ENCODE data around the gene ENDOV. TPM values are rescaled to one million over a fixed set of nuclear protein-coding genes. Genes with fewer than 3 reads are reported as not detected.

ENDOV gene
- 17.6 TPM in 2 replicates for total RNA-seq

DNA sequence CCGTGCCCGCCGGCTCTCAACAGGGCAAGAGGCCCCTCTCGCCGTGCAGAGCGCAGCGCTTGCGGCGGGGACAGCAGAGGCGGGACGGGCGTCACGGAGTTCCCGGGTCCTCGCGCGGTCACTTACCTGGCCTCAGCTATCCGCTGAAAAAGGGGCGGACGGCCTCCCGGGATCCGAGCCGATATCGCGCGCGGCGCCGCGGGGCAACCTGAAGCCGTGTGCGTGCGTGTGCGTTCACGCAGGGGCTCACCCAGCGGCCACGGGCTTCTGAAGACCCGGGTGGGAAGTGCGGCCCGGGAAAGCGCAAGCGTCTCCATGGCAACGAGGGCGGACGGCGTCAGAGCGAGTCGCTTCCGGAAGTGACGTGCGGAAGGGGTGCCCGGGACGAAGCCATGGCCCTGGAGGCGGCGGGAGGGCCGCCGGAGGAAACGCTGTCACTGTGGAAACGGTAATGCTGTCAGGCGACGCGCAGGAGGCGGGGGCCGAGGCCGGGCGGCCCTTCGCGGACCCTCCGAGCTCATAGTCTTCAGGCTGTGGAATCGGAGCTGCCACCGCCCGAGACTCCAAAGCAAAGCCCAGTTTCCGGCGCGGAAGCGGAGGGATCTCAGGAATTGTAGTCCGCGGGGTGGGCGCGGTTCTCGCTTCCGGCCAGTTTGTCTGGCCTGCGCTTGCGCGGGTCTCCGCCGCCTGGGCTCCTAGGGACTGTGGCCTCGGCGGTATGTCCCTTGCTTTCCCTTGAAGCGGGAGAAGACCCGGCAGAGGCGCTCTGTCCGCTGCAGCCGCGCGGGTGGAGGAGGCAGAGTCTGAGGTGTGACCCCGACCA, at the start of gene ENDOV:
Gene ENDOV (plus strand): TSS at position 365 of the 823 bp plus-strand sequence. CDS start 28 bp downstream, at position 393.
- intact Hi-C loops (cut with micrococcal nuclease), result loop anchor here (1.0 kb wide), 2 partner anchors 40 to 268 kb away; partner anchors contain the start of gene EIF4A3

DNA sequence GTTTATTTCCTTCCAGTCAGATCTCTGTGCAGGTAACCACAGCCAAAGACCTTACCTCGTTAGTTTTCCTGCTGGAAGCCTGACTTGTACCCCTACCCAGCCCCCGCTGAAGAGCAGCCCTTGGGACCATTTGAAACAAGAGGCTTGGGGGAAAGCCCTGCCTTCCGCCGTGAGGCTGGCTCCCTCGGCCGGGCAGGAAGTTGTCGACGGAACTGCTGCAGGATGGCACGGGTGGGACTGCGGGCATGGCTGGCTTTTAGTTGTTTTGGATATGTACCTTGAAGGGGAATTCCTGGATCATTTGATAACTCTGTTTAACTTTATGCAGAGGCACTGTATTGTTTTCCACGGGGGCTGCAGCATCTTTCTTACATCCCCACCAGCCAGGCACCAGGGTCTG, 49.0 kb upstream of the ENDOV start:
- intact Hi-C loops (cut with micrococcal nuclease), result no loop called here

DNA sequence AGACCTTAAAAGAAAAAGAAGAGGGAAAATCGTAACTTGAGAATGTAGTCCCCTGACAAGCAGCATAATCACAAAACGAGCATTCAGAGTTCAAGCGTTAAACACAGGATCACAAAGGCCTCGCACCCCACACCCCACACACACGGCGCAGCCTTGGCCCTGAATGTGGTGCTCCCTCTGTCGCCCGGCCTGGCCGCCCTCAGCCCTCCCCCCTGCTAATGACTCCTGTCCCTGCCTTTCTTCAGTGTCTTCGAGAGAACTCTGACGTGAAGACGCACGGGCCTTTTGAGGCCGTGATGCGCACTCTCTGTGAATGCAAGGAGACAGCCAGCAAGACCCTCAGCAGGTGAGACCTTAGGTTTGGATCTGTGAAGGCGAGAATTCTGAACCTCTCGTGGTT, 47.5 kb upstream of the ENDOV start:
- intact Hi-C loops (cut with micrococcal nuclease), result no loop called here

DNA sequence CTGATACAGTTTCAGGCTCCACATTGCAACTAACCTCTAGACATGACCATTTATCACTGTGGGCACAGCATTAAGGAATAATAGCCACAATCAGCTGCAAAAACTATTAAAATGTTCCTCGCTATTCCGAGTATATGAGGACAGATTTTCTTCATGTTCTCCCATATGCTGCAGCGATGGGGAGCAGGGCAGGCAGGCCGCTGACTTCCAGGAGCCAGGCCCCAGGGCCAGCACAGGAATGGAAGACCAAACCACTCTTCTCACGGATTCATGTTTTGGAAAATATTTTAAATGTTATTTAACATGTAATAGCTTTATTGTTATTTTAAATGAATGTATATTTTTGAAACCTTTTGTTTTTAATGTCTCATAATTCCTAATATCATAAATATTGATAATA, 43.8 kb upstream of the ENDOV start:
- intact Hi-C loops (cut with micrococcal nuclease), result loop anchor here (10.0 kb wide), 1 partner anchor 66 kb away; no protein-coding TSS in a partner anchor

DNA sequence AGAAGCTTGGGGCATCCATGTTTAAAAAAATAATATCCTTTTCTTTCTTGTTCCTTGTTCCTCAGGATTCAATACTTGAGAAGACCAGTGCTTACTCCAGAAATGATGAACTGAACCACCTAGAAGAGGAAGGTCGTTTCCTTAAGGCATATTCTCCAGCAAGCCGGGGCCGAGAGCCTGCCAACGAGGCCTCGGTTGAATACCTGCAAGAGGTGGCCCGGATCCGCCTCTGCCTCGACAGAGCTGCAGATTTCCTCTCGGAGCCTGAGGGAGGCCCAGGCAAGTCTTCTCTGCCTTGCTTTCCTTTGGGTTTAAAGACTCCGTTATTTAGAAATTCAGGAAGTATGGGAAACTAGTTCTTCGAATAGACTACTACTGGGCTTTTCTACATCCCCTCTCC, 42.5 kb upstream of the ENDOV start:
- intact Hi-C loops (cut with micrococcal nuclease), result loop anchor here (10.0 kb wide), 1 partner anchor 68 kb away; no protein-coding TSS in a partner anchor

DNA sequence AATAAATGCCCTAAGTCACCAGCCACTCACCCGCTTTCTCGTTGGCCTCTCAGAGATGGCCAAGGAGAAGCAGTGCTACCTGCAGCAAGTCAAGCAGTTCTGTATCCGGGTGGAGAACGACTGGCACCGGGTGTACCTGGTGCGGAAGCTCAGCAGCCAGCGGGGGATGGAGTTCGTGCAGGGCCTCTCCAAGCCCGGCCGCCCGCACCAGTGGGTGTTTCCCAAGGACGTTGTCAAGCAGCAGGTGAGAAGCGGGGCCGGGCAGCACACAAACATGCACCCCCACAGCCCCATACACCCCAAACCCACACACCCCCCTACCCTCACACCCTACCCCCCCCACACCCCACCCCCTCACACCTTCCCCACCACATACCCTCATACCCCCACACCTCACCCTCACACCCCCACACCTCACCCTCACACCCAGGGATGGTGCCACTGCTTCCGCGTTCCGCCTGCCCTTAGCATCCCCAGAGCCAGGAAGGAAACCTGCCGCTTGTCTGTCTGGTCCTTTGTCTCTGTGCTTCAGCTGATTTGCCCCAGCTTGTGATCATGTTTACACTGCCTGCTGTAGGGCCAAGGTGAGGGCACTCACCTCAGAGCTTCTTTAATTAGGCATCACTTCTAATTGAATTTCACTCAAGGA, 41.9 kb upstream of the ENDOV start:
- intact Hi-C loops (cut with micrococcal nuclease), result loop anchor here (10.0 kb wide), 1 partner anchor 68 kb away; no protein-coding TSS in a partner anchor

DNA sequence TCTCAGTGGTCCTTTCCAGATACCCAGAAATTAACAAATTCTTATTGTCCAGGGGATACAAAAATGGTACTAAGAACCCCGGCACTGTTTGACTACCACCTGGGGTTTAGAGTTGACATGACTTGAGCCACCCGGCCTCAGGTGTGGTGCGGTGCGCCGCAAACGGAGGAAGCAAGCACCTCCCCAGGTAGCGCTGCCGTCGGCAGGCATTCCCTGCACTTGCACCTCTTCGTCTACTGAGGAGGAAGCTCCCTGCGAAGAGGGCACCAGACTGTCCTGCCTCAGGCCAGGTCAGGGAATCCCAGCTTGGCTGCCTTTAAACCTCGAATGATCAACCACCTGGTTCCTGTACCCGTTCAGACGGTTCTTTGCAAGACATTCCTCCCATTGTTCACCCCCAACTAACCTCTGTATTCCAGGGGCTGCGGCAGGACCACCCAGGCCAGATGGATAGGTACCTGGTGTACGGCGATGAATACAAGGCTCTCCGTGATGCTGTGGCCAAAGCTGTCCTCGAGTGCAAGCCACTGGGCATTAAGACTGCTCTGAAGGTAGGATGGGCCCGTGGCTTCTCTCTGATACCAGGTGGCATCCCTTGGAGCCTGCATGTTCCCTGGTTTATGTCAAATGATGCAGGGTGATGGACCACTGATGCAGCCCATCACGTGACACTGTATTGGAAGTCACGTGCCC, 40.8 kb upstream of the ENDOV start:
- intact Hi-C loops (cut with micrococcal nuclease), result loop anchor here (10.0 kb wide), 1 partner anchor 69 kb away; no protein-coding TSS in a partner anchor

DNA sequence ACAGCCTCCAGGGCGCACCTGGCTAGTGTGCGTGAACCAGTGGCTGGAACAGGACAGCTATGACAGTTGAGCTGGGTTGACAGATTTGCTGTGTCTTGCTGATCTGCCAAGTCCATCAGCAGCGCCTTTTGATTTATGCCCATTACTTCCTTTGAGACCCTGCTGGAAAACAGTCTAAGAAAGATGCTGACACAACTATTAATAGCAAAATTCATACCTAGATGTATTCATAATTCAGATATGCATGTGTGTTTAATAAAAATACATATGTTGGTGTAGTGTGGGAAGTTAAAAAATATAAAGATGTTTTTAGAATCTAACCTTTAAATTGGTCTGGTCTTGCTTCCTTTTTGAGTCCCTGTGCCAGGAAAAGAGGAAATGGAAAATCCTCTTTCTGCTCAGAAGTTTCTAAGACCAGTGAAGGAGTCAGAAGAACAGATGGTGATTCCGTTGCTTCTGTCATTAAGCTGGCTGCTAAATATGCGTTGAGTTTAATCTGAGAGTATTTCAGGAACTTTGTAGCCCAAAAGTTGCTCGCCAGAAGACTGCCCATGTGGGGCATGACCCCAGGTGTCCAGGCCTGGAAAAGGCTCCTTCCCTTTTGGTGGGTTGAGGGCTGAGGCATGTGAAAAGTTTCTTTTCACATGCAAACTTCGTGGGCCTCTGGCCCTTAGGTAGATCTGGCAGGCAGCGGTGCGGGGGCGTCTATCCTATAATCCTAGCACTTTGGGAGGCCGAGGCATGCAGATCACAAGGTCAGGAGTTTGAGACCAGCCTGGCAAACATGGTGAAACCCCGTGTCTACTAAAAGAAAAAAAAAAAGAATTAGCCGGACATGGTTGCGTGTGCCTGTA, 40.0 kb upstream of the ENDOV start:
- intact Hi-C loops (cut with micrococcal nuclease), result loop anchor here (10.0 kb wide), 1 partner anchor 70 kb away; no protein-coding TSS in a partner anchor

DNA sequence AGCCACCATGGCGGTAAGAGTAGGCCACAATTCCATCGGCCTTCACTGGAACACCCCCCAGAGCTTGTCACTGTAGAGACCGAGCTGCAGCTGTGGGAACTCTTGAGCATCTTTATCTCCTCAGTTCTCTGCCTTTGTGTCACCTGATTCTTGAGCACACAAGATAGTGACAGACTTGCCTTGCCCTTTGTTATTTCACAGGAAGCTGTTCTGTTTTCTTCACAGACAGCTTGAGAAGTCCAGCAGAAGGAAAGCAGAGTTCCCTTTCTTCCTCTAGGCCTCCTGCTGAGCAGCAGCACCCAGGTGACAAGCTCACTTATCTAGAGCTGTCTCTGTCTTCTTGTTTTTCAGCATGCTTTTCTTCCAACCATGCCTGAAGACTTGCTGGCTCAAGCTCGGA, 38.4 kb upstream of the ENDOV start:
- intact Hi-C loops (cut with micrococcal nuclease), result loop anchor here (10.0 kb wide), 1 partner anchor 72 kb away; no protein-coding TSS in a partner anchor

DNA sequence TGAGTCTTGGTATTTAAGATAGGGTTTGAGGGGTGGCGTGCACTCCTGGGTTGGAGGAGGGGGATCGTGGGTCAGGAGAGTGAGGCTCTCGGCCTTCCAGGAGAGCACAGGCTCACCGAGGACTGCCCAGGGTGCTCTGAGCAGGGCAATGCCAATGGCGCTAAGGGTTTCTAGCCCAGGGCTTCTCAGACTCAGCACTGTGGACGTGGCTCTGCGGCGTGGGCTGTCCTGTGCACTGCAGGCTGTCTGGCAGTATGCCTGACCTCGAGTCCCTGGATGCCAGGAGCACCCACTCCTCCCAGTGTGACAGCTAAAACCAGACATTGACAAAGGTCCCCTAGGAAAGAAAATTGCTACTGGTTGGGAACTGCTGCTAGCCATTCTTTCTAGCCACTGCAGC, 37.2 kb upstream of the ENDOV start:
- intact Hi-C loops (cut with micrococcal nuclease), result loop anchor here (10.0 kb wide), 1 partner anchor 73 kb away; no protein-coding TSS in a partner anchor

DNA sequence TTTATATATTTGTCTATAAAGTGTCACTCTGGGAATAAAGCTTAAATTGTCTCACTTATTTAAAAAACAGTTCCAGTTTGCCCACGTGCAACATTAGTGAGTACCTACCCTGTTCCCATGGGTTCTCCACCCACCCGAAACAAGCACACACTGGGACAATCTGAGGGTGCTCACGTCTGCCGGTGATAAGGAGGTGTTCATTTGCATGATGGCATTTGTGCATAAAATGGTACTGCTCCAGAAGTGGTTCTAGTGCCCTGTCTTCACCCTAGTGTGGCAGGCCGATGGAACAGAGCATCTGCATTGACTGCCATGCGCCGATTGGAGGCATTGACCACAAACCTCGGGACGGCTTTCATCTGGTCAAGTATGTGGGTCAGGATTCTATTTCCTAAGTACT, 35.6 kb upstream of the ENDOV start:
- intact Hi-C loops (cut with micrococcal nuclease), result loop anchor here (10.0 kb wide), 1 partner anchor 75 kb away; no protein-coding TSS in a partner anchor

DNA sequence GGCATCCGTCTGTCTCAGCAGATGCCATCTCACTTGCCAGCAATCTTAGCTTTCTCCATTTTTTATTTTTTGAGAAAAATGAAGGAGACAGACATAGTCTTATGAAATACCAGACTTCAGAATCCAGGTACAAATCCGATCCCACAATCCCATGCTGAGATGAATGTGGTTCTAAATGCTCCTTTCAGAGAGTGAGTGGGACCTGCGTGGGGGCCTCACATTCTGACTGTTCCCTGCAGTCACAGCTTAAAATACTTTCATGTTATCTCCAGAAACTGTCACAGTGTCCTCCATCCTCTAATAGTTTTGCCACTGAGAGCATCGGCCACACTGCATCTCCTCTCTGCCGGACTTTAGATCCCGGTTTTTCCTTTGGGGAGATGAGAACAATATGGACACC, 34.9 kb upstream of the ENDOV start:
- intact Hi-C loops (cut with micrococcal nuclease), result no loop called here

DNA sequence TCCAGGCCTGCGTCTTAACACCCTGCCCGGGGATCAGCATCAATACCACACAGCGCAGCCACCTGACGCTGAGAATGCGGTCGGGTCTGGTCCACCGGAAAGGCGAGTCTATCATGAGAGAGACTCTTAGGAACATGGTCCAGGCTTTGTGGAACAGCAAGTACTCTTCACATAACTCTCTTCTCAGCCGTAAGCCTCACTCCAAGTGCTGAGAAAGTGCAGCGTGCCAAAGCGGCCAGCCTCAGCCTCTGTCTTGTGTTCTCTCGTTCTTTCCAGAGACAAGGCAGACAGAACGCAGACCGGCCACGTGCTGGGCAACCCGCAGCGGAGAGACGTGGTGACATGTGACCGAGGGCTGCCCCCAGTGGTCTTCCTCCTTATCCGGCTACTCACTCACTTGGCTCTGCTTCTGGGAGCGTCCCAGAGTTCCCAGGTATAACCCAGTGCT, 34.4 kb upstream of the ENDOV start:
- intact Hi-C loops (cut with micrococcal nuclease), result no loop called here

DNA sequence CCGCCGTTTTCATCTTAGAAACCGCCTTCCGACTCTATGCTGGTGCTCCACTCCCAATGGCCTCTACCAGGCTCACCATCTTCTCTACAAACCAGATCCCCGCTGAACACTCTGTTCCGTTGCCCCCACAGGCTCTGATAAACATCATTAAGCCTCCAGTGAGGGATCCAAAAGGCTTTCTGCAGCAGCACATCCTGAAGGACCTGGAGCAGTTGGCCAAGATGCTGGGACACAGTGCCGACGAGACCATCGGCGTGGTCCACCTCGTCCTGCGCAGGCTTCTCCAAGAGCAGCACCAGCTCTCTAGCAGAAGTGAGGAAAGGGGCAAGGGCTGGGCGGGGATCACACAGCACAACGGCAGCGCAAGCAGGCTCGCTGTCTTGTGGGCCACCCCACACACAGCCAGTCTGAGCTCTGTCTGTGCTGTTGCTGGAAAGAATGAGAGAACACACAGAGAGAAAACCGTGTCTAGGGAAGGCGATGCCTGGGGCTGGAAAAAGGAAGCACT, 33.5 kb upstream of the ENDOV start:
- intact Hi-C loops (cut with micrococcal nuclease), result no loop called here

DNA sequence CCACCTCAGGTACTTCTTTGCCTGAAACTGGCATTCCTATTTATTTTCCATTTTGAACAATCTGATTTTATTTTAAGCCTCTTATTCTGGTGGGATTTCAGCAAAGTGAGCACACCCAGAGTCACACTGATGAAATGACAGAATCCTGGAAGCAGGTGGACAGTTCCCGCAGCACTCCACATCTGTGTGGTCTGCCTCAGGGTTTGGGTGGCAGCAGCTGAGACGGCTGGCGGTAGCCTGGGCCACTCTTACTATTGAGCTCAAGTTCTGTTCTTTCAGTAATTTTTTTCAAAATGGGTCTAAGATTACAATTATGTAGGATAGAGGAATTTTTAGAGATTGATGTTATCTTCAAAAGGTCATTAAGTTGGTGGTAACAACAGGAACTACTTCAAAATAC, 32.5 kb upstream of the ENDOV start:
- intact Hi-C loops (cut with micrococcal nuclease), result no loop called here

DNA sequence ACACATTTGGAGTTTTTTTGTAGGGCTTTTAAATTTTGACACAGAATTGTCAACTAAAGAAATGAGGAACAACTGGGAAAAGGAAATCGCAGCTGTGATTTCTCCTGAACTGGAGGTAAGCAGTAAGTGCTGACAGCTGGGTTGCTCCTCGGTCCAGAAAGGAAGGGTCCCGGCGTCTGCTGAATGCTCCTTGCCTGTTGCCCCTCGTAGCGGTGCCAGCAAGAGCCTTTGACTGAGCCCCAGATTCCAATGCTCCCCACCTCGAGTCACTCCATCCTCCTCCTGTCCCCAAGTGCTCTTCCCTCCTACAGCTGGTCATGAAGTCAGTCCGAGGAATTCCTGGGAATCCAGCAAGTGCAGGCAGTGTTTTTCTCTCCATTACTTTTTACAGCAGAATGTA, 32.0 kb upstream of the ENDOV start:
- intact Hi-C loops (cut with micrococcal nuclease), result no loop called here

DNA sequence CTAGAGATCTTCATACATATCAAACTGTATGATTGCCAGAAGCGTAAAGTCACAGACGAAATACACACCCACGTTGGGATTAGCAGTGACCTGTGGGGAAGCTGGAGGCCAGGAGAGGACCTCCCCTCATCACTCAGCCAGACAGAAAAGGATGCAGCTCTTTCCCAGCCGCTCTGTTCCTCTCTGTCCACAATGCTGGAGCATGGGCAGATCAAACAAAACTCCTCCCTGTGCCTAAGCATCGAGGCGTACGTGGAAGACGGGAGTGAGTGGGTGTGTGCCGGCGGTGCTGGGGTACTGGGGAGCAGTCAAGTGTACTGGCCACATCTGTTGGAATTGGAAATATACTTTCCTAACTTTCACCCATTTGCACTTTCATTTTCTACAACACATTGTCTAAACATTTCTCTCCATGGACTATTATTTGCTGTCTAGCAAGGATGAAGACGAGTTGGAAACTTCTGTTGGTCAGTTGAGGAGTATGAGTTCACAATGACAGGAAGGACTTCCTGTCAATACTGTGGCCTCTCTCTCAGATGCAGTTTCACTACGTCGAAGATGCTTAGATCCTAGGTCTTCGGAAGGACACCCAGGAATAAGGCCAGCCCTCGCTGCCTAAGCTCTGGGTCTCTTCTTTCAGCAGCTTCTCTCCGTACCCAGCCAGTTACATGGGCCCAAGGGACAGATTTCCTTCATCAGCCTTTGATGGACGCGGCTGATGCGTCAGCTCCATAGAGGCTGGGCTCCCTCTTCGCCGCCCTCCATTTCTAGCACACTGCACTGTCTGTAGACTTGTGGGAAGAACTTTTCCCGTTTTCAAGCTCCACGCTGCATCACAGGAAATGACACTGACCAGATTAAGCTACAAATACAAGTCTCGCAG, 30.6 kb upstream of the ENDOV start:
- intact Hi-C loops (cut with micrococcal nuclease), result no loop called here

DNA sequence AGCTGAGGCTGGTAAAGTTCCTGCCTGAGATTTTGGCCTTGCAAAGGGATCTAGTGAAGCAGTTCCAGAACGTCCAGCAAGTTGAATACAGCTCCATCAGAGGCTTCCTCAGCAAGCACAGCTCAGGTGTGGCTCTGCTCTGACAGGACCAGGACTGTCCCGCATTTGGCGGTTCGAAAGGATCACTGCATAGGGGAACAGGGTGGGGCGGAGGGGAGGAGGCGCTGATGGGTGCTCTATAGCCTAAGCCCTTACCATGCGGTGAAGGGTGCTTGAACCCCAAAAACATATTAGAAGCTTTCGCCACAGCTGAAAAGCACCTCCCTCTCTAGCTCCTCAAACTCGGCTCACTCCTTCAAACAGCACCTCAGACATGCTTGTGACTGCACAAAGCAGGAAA, 29.9 kb upstream of the ENDOV start:
- intact Hi-C loops (cut with micrococcal nuclease), result no loop called here

DNA sequence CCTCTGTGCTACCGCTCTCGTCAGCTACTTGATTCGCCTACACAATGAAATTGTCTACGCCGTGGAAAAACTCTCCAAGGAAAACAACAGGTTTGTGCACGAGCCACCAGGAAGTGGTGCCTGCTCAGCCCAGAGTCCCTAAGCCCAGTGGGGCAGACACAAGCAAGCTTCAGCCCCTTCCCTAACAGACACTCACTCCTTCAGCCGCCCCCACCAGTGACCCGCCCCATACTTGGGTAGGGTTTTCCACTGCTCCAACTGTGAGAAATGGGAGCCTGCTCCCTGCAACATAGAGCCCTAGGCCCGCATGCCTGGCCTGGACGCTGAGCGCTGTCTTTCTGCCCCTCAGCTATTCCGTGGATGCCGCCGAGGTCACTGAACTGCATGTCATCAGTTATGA, 28.6 kb upstream of the ENDOV start:
- intact Hi-C loops (cut with micrococcal nuclease), result no loop called here

Data from T-helper 2 cell treated with Interferon-gamma antibody and Interleukin-4, amounts not matched to agents 100 ng/mL and 5 ng/mL, for 36 hours (primary cell).